HL-60 (cell line): Measurements from ENCODE around the gene ZNF804A.

ENCODE experiments used
- CTCF ChIP-seq: IDR thresholded peaks from one replicate; pipeline ENCODE4 v1.5.1; 2011; ENCODE audit warnings: low read length, control low read depth, inconsistent platforms; ENCODE audit not compliant: insufficient read depth
- GABPA ChIP-seq: IDR thresholded peaks from 2 replicates; pipeline ENCODE4 v1.6.1; 2012; ENCODE audit warnings: low read depth
- POLR2AphosphoS5 ChIP-seq: IDR thresholded peaks from 2 replicates; pipeline ENCODE4 v1.6.1; 2012; ENCODE audit warnings: low read depth

DNA sequence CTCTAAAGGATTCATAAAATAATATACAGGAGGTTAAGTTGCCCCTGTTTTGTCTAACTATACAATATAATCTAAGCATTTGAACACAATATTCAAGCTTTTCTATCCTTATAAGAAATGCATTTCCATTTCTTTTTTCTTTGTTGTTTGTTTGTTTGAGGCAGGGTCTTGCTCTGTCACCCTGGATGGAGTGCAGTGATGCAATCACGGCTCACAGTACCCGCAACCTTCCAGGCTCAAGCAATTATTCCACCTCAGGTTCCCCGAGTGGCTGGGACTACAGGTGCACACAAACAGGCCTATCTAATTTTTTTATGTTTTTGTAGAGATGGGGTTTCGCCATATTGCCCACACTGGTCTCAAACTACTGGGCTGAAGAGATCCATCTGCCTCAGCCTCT lies 307.8 kb downstream of the ZNF804A start:
- TF ChIP-seq CTCF (no peak), GABPA (no peak), POLR2AphosphoS5 (no peak)
